GDM1 (cell line): ENCODE measurements around the gene IFITM2.
"Not testable (repeated sequence)": the region's sequence is repeated elsewhere in the genome, so short reads cannot be mapped to it uniquely, and the experiment has no call there.

ENCODE experiments used
- DNase-seq: peaks from one replicate; lab custom pipeline; 2025; lab: John Stamatoyannopoulos, UW

Gene IFITM2

DNA sequence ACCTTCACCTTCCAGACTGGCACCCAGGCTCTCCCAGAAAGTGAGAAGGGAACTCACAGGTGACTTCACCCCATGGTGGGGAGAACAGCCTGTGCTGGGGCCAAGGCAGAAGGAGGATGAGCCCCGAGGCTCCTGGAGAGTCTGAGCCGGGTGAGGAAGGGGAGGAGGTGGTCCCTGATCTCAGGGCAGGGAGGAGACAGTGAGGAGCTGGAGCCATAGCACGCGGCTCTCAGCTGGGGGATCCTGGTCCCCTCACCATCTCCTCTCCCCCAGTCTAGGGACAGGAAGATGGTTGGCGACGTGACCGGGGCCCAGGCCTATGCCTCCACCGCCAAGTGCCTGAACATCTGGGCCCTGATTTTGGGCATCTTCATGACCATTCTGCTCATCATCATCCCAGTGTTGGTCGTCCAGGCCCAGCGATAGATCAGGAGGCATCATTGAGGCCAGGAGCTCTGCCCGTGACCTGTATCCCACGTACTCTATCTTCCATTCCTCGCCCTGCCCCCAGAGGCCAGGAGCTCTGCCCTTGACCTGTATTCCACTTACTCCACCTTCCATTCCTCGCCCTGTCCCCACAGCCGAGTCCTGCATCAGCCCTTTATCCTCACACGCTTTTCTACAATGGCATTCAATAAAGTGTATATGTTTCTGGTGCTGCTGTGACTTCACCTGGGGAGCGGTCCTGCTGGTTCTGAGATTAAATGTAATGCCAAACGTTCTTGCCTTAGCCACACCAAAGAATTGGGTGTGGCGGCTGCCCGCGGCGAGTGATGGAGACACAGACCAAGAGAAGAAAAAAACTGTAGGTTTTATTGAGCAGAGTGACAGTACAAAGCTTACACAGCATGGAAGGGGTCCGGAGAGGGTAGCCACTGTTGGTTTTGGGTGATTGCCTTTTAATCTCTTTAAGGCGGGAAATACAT is 1.4 kb downstream of the IFITM2 start:
- not testable (repeated sequence) for DNase-seq

DNA sequence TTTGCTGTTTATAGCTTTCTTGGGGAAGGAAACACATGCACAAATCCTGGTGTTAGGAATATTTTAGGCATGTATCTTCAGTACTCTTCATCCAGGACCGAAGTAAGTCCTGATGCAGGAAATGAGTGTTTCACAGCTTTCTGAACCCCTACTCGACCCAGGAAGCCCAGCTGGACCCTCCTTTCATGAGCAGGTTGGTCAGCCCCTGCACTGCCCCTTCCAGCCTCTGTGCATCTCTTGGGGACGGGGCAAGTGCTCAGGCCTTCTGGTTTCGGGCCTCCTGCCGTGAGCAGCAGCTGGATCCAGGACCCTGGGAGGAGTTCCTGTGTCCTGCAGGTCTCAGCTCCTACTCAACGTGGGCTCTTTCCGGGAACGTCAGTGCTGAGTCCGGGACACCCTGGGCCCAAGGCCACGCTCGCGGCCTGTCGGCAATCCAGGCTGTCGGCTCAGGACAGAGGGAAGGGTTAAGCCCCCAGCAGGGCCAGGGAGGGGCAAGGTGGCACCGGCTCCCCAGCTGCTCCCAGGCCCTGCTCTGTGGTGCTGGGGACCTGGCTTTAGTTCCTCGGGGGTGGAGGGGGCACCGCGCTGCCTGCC is 2.5 kb downstream of the IFITM2 start:
- not testable (repeated sequence) for DNase-seq

- not testable (repeated sequence) for DNase-seq
Measured at GRCh38 chr11:311013-311748, 3.6 kb downstream of the IFITM2 start.

DNA sequence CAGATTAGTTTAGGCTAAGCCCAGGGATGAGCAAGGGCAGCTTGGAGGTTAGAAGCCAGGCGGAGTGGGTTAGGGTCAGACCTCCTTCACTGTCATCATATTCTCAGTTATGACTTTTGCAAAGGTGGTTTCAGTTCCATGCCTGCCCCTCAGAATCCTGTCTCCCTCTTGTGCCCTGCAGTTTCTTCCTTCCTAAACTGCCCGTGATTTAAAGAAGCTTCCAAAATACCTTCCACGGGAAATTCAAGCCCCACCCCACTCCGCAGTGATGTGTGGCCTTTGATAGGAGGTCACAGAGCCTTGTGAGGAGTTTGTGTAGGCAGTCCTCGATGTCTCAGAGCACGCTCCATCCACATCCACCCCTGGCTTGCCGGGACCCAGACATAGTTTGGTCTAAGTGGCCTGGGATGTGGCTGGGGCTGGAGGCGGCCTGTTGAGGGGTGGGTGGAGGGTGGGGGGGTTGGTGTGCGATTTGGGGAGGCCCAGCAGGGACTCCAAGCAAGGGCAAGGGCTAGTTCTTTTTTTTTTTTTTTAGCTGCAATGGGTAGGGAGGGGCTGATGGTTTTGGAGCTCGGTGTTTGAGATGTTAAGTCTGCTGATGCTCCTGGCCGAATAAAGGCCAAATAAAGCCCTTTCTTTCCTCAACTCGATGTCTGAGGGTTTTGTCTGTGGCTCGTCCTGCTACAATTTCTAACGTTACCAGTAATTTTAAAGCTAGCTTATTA is 4.6 kb downstream of the IFITM2 start:
- no peak for DNase-seq

GRCh38 chr11:313304-313786 is 5.7 kb downstream of the IFITM2 start:
- no peak for DNase-seq

GRCh38 chr11:313787-314553 is 6.4 kb downstream of the IFITM2 start, which contains the start of gene IFITM1:
IFITM1 (plus strand) TSS chr11:314040; CDS start chr11:314171, 131 bp downstream.
- peak; percentile 82 for DNase-seq

GRCh38 chr11:314554-314875 is 6.9 kb downstream of the IFITM2 start:
- DNase-seq, result not testable (repeated sequence)

DNA sequence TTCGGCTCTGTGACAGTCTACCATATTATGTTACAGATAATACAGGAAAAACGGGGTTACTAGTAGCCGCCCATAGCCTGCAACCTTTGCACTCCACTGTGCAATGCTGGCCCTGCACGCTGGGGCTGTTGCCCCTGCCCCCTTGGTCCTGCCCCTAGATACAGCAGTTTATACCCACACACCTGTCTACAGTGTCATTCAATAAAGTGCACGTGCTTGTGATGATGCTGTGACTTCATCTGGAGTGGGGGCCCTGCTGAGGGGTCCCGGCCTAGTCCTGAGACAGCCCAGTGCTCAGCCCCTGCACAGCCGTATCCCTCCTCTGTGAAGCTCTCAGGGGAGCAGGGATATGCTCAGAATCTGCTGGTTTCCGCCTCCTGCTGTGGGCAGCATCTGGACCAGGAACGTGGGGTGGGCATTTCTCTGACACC is 7.5 kb downstream of the IFITM2 start:
- DNase-seq, result no peak

DNA sequence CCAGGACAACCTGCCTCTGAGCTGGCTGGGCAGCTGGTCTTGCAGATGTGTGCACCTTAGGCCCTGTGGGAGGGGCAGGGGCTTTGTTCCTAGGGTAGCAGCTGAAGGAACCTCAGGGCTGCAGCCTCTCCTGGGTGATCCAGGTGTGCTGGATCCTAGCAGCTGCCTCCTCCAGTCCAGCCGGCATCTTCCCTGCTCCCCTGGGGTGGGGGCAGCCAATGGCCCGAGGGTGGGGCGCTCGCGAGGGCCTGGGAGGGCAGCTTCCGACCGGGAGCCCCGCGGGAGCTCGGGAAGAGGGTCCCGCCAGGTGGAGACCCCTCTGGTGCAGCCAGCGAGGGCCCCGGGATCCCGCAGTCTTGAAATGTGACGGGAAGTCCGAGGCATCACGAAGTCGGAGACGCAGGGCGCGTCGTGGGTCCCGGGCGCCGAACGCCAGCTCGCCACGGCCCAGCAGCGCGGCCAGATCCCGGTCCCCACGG is 7.9 kb downstream of the IFITM2 start:
- DNase-seq, result no peak

- no peak for DNase-seq
Measured at GRCh38 chr11:316031-316701, 8.6 kb downstream of the IFITM2 start.

DNA sequence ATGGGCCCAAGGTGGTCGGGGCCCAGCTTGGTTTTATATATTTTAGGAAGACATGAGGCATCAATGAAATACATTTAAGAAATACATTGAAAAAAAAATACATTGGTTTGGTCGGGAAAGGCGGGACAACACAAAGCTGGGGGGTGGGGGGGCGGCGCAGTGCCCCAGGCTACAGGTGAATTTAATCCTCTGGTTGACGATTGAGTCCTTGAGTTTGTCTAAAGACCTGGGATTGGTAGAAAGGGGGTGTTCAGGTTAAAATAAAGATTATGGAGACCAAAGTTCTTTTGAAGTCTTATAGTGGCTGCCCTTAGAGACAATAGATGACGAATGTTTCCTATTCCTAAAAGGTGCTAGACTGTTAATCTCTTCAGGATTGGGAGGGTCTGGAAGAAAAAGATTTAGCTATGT is 9.3 kb downstream of the IFITM2 start:
- DNase-seq, result no peak

DNA sequence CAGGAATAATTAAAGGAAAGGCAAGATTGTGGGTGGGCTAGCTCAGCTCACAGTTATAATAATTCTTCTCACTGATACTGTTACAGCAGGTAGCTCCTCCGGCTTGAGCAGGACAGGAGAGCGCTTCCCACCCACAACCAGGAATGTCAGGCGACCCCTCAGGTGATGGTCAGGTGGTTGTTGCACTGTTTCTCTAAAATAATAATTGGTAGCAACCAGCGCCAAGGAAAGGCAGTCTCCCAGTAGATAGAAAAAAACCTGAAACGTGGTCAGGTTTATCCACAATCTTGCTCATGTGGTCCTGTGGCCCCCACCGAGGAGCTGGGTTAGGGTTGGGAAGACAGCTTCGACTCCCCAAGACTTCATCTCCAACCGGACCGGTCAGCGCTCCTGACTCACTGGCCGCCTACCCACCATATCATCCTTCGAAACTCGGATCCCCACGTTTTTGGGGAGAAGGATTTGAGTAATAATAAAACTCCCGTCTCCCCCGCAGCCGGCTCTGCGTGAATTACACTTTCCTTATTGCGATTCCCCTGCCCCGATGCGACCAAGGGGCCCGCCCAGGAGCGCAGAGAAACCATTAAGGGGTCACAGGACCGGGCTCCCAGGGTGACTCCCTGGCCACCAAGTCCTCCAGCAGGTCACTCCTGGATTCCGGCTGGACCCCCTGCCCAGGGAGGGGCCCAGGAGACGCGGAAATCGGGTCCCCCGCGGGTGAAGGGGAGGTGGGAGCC is 10.2 kb downstream of the IFITM2 start:
- not testable (repeated sequence) for DNase-seq

GRCh38 chr11:318405-319120 is 10.9 kb downstream of the IFITM2 start:
- DNase-seq, result not testable (repeated sequence)

- not testable (repeated sequence) for DNase-seq
Measured at GRCh38 chr11:319121-319887, 11.7 kb downstream of the IFITM2 start.

- DNase-seq, result not testable (repeated sequence)
Measured at GRCh38 chr11:319888-320273, 12.3 kb downstream of the IFITM2 start.

GRCh38 chr11:324156-324555 is 16.5 kb downstream of the IFITM2 start:
- DNase-seq, result no peak

- not testable (repeated sequence) for DNase-seq
Measured at GRCh38 chr11:324593-325517, 17.2 kb downstream of the IFITM2 start.
